HepG2 (cell line): Measurements from ENCODE around the gene VAC14. TPM values are rescaled to one million over a fixed set of nuclear protein-coding genes. Genes with fewer than 3 reads are reported as not detected.
A peak's percentile ranks its signal among the peaks of the same experiment; 100 is the strongest.

Experiments
- CEBPB ChIP-seq: IDR thresholded peaks from 2 replicates; pipeline ENCODE4 v1.6.1; 2011; ENCODE audit warnings: low read depth, low read length, improper control_type of control experiment, borderline replicate concordance
- GPBP1L1 ChIP-seq: sonication (generic); formaldehyde crosslinking; IDR thresholded peaks from 2 replicates; pipeline ENCODE4 v1.5.0; 2020; ENCODE audit warnings: mild to moderate bottlenecking, missing genetic modification reagents
- HIVEP1 ChIP-seq: sonication (generic); formaldehyde crosslinking; IDR thresholded peaks from 2 replicates; pipeline ENCODE4 v1.4.0; 2020; ENCODE audit warnings: mild to moderate bottlenecking, missing genetic modification reagents
- MTF1 ChIP-seq: sonication (generic); formaldehyde crosslinking; IDR thresholded peaks from 2 replicates; pipeline ENCODE4 v1.5.0; 2020; ENCODE audit warnings: missing genetic modification reagents
- MYPOP ChIP-seq: sonication (generic); formaldehyde crosslinking; IDR thresholded peaks from 2 replicates; pipeline ENCODE4 v1.8.1; 2023; ENCODE audit warnings: mild to moderate bottlenecking, moderate library complexity, missing genetic modification reagents
- PRDM4 ChIP-seq: sonication (generic); formaldehyde crosslinking; IDR thresholded peaks from 2 replicates; pipeline ENCODE4 v1.9.0; 2021; ENCODE audit warnings: missing genetic modification reagents, borderline replicate concordance
- THAP8 ChIP-seq: sonication (generic); formaldehyde crosslinking; IDR thresholded peaks from 2 replicates; pipeline ENCODE4 v1.5.1; 2020; ENCODE audit warnings: missing genetic modification reagents, mild to moderate bottlenecking, borderline replicate concordance
- XBP1 ChIP-seq: sonication (generic); formaldehyde crosslinking; IDR thresholded peaks from 2 replicates; pipeline ENCODE4 v1.5.0; 2020; ENCODE audit warnings: missing genetic modification reagents
- ZFP36L1 ChIP-seq: sonication (generic); formaldehyde crosslinking; IDR thresholded peaks from 2 replicates; pipeline ENCODE4 v1.8.0; 2022; ENCODE audit warnings: mild to moderate bottlenecking, missing genetic modification reagents, moderate library complexity
- ZHX1 ChIP-seq: sonication (generic); formaldehyde crosslinking; IDR thresholded peaks from 2 replicates; pipeline ENCODE4 v1.8.1; 2022; ENCODE audit warnings: low read depth, mild to moderate bottlenecking, missing genetic modification reagents
- ZNF143 ChIP-seq: sonication (generic); formaldehyde crosslinking; IDR thresholded peaks from 2 replicates; pipeline ENCODE4 v1.4.0; 2020; ENCODE audit warnings: missing genetic modification reagents
- ZNF225 ChIP-seq: sonication (generic); formaldehyde crosslinking; IDR thresholded peaks from 2 replicates; pipeline ENCODE4 v1.4.0; 2020; ENCODE audit warnings: mild to moderate bottlenecking, missing genetic modification reagents
- ZNF460 ChIP-seq: sonication (generic); formaldehyde crosslinking; IDR thresholded peaks from 2 replicates; pipeline ENCODE4 v1.5.1; 2020; ENCODE audit warnings: missing genetic modification reagents, mild to moderate bottlenecking, borderline replicate concordance
- ZNF512 ChIP-seq: sonication (generic); formaldehyde crosslinking; IDR thresholded peaks from 2 replicates; pipeline ENCODE4 v1.4.0; 2020; ENCODE audit warnings: mild to moderate bottlenecking, missing genetic modification reagents
- ZNF556 ChIP-seq: sonication (generic); formaldehyde crosslinking; IDR thresholded peaks from 2 replicates; pipeline ENCODE4 v1.4.0; 2020; ENCODE audit warnings: mild to moderate bottlenecking, missing genetic modification reagents, borderline replicate concordance
- ZNF713 ChIP-seq: sonication (generic); formaldehyde crosslinking; IDR thresholded peaks from 2 replicates; pipeline ENCODE4 v1.4.0; 2020; ENCODE audit warnings: mild to moderate bottlenecking, missing genetic modification reagents
- ZNF724P ChIP-seq: sonication (generic); formaldehyde crosslinking; IDR thresholded peaks from 2 replicates; pipeline ENCODE4 v1.8.0; 2022; ENCODE audit warnings: missing genetic modification reagents, borderline replicate concordance
- ZNF773 ChIP-seq: sonication (generic); formaldehyde crosslinking; IDR thresholded peaks from 2 replicates; pipeline ENCODE4 v1.4.0; 2020; ENCODE audit warnings: missing genetic modification reagents, borderline replicate concordance
- polyA plus RNA-seq, 8 experiments: library from polyadenylated mRNA; depleted of rRNA in 3 of 8; stranded (reverse) in 7 of 8; unstranded in 1 of 8; fragments of >200 nt; fragmentation: Illumina TruSeq in 4 of 8; extraction: Trizol in 4 of 8; gene quantifications; 2 replicates each; pipeline versions ENCODE4 v1.2.1 to v1.2.3, GENCODE V29; 2011 to 2016; ENCODE audit warnings: low read depth in 4 of 8, missing spikeins in 1 of 8, mixed read lengths in 1 of 8; ENCODE audit not compliant: insufficient read depth in 1 of 8
- total RNA-seq, 5 experiments: library from RNA; depleted of rRNA; stranded (reverse); fragments of >200 nt; fragmentation: Illumina TruSeq; extraction: Trizol; gene quantifications; 2 replicates each; pipeline ENCODE4 v1.2.3, GENCODE V29; 2016; ENCODE audit warnings: low read depth in 1 of 5

VAC14 gene
- total and polyA plus RNA-seq, 2 of the 13 experiments (the other 11 are each of a cell fraction or from before 2014, with no cell fraction given) = 23.5 to 24.6 TPM

GRCh38 chr16:70725912-70726828 is 74.8 kb downstream of the VAC14 start (continued):
- peak; percentile 58; the same call in 1 of the 2 replicates for TF ChIP-seq HIVEP1 (CRISPR knock-in tag)
- TF ChIP-seq CEBPB = no peak
- TF ChIP-seq MYPOP = peak; percentile 11; the same call in 1 of the 2 replicates
- TF ChIP-seq ZNF225 = no peak
- TF ChIP-seq ZHX1 (CRISPR knock-in tag) = 0 out of 2 replicates have a peak, but pooled peaks have one; percentile 35
- TF ChIP-seq ZNF773 (CRISPR knock-in tag) = no peak
- no peak for TF ChIP-seq THAP8
- peak; percentile 57; the same call in 1 of the 2 replicates for TF ChIP-seq ZFP36L1 (CRISPR knock-in tag)
- no peak for TF ChIP-seq ZNF143 (CRISPR knock-in tag)
- TF ChIP-seq PRDM4 (CRISPR knock-in tag) = no peak
- TF ChIP-seq XBP1 (CRISPR knock-in tag) = no peak
- TF ChIP-seq GPBP1L1 (CRISPR knock-in tag) = no peak
- TF ChIP-seq ZNF724P (CRISPR knock-in tag) = 0 out of 2 replicates have a peak, but pooled peaks have one; percentile 57
- 0 out of 2 replicates have a peak, but pooled peaks have one; percentile 3 for TF ChIP-seq ZNF512 (CRISPR knock-in tag)
- no peak for TF ChIP-seq ZNF460 (CRISPR knock-in tag)
- no peak for TF ChIP-seq MTF1 (CRISPR knock-in tag)
- no peak for TF ChIP-seq ZNF713 (CRISPR knock-in tag)
- no peak for TF ChIP-seq ZNF556 (CRISPR knock-in tag)
